Panc1 (cell line): ENCODE results near the gene P2RX2. TPM values are rescaled to one million over a fixed set of nuclear protein-coding genes. Genes with fewer than 3 reads are reported as not detected.

Experiments used
- ATAC-seq: fragments of 200-7000 bp; cut with Tn5 transposase; 2 replicates; pipeline ENCODE4 v1.9.1; 2020; ENCODE audit warnings: mild to moderate bottlenecking, moderate library complexity
- BruUV-seq: library from RNA; stranded (reverse); fragments of 400-500 nt; replicated peaks from 2 replicates; lab custom pipeline; 2021; lab: Mats Ljungman, UMichigan
- CTCF ChIA-PET: fragments of 300-600 bp; sonication (Branson Sonifier 250); formaldehyde crosslinking; loops from one replicate; lab custom pipeline; 2022; ENCODE audit warnings: antibody characterized with exemption; lab: Charles Lee
- POLR2A ChIA-PET: fragments of 300-600 bp; sonication (Branson Sonifier 250); formaldehyde crosslinking; loops from one replicate; lab custom pipeline; 2022; ENCODE audit warnings: antibody characterized with exemption; lab: Charles Lee
- DNase-seq: peaks from one replicate; pipeline ENCODE4 v3.0.0-alpha.2; 2010; ENCODE audit warnings: low read depth, low spot score
- H3K27ac ChIP-seq: 2 replicates; pipeline ENCODE4 v1.5.1; 2011; ENCODE audit warnings: mild to moderate bottlenecking, low read length, inconsistent platforms
- H3K27me3 ChIP-seq: fragments of 200-500 bp; sonication (Bioruptor generic); 2 replicates; pipeline ENCODE4 v1.6.0; 2014; ENCODE audit warnings: low read length, inconsistent platforms; ENCODE audit not compliant: control insufficient read depth, insufficient read depth
- H3K36me3 ChIP-seq: fragments of 200-500 bp; sonication (Bioruptor generic); 2 replicates; pipeline ENCODE4 v1.5.1; 2014; ENCODE audit warnings: inconsistent platforms, mild to moderate bottlenecking, low read length, moderate library complexity; ENCODE audit not compliant: control insufficient read depth, insufficient read depth
- H3K4me1 ChIP-seq: 2 replicates; pipeline ENCODE4 v1.5.1; 2011; ENCODE audit warnings: inconsistent platforms, mild to moderate bottlenecking, low read length, moderate library complexity; ENCODE audit not compliant: control insufficient read depth, insufficient read depth
- H3K4me3 ChIP-seq, 2 experiments: 2 replicates each; pipeline ENCODE4 v1.5.1; 2011 to 2012; ENCODE audit warnings: low read depth in 2 of 2, low read length in 2 of 2, mild to moderate bottlenecking in 2 of 2, inconsistent platforms in 1 of 2, moderate library complexity in 1 of 2
- H3K9me3 ChIP-seq: fragments of 200-500 bp; sonication (Bioruptor generic); 2 replicates; pipeline ENCODE4 v1.5.1; 2014; ENCODE audit warnings: low read depth, mild to moderate bottlenecking, inconsistent platforms, low read length, moderate library complexity; ENCODE audit not compliant: control insufficient read depth, insufficient read depth
- POLR2AphosphoS5 ChIP-seq: IDR thresholded peaks from 2 replicates; pipeline ENCODE4 v1.6.1; 2012; ENCODE audit warnings: mild to moderate bottlenecking, low read depth, low read length, moderate library complexity
- REST ChIP-seq, 2 experiments: IDR thresholded peaks; 2 replicates each; pipeline ENCODE4 v1.6.1; 2011 to 2012; ENCODE audit warnings: low read depth in 2 of 2, control low read depth in 1 of 2, low read length in 1 of 2, mild to moderate bottlenecking in 1 of 2, moderate library complexity in 1 of 2; ENCODE audit not compliant: insufficient read depth in 1 of 2
- SIN3A ChIP-seq: IDR thresholded peaks from 2 replicates; pipeline ENCODE4 v1.6.1; 2012; ENCODE audit warnings: low read depth, mild to moderate bottlenecking, low read length, moderate library complexity, borderline replicate concordance; ENCODE audit not compliant: insufficient read depth
- TCF7L2 ChIP-seq: IDR thresholded peaks from 2 replicates; pipeline ENCODE4 v1.6.1; 2011; ENCODE audit warnings: mild to moderate bottlenecking, low read depth, low read length, inconsistent platforms
- in situ Hi-C: cut with HindIII; loops from 2 replicates; pipeline ENCODE4 v1.10.0; 2016; ENCODE audit warnings: low sequenced_read_pairs, low pct_unique_long_range_greater_than_20kb
- intact Hi-C: fragments of 100-400 bp; cut with micrococcal nuclease; formaldehyde crosslinking; loops from one replicate; pipeline ENCODE4 v1.10.0; 2022; ENCODE audit not compliant: unreplicated experiment
- total RNA-seq: library from RNA; stranded (reverse); gene quantifications from one replicate; pipeline ENCODE4 v1.2.1, GENCODE V29; 2021; ENCODE audit not compliant: unreplicated experiment
- TF ChIP-seq, protein P1 (sequence below): fragments of 450-650 bp; IDR thresholded peaks from 2 replicates; pipeline ENCODE4 v1.5.1; 2017; ENCODE audit warnings: mild to moderate bottlenecking

Gene P2RX2
- total RNA-seq, 1 experiment from 2014 or later = 1.2 TPM

DNA sequence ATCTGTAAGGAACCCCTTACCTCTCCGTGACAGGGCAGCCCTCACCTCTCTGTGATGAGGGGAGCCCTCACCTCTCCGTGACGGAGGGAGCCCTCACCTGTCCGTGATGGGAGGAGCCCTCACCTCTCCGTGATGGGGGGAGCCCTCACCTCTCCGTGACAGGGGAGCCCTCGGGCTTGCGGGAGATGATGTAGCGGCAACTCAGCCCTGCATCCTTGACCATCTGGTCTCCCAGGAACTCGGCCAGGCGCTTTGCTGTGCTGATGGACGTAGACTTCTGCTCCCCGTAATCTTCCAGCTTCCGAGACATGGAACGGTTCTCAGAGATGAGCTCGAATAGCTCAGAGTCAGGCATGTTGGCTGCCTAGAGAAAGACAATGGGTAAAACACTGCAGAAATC is 40.6 kb downstream of the P2RX2 start:
- CTCF ChIA-PET = no interaction called here
- H3K9me3 ChIP-seq = no peaks in the 10 kb centered on the region
- no peaks in the 10 kb centered on the region for H3K4me1 ChIP-seq
- DNase-seq = no peak
- no peak overlapping the region for H3K4me3 ChIP-seq
- in situ Hi-C loops (no loop called here), intact Hi-C loops (no loop called here)
- no TSS peak for BruUV-seq
- no peak overlapping the region for H3K27ac ChIP-seq
- POLR2A ChIA-PET = interaction anchor here (0.7 kb wide), 1 partner anchor 13 kb away, joined by 14 read pairs; no protein-coding TSS in a partner anchor
- H3K36me3 ChIP-seq = peaks cover 35% of the 10 kb centered on the region
- no peaks in the 10 kb centered on the region for H3K27me3 ChIP-seq
- no peak for ATAC-seq
- TF ChIP-seq, protein P1, sequence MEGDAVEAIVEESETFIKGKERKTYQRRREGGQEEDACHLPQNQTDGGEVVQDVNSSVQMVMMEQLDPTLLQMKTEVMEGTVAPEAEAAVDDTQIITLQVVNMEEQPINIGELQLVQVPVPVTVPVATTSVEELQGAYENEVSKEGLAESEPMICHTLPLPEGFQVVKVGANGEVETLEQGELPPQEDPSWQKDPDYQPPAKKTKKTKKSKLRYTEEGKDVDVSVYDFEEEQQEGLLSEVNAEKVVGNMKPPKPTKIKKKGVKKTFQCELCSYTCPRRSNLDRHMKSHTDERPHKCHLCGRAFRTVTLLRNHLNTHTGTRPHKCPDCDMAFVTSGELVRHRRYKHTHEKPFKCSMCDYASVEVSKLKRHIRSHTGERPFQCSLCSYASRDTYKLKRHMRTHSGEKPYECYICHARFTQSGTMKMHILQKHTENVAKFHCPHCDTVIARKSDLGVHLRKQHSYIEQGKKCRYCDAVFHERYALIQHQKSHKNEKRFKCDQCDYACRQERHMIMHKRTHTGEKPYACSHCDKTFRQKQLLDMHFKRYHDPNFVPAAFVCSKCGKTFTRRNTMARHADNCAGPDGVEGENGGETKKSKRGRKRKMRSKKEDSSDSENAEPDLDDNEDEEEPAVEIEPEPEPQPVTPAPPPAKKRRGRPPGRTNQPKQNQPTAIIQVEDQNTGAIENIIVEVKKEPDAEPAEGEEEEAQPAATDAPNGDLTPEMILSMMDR = no peak
- no peak for TF ChIP-seq SIN3A

DNA sequence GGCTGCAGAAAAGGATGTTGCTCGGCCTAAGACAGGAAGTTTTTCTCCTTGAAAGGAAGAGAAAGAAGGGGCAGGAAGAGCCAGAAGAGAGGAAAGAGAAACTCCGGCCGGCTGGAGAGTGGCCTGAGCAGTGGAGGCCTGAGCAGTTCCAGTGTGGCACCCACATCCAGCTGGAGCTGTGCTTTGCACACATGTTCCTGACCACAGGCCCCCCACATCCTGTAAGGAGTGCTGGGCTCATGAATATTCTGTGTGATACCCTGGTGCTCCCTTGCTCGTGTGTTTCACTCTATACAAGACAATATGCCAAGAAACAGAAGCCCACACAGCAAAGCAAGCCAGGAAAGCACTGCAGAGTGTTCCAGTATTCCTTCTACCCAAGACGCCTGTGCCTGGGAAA is 41.5 kb downstream of the P2RX2 start:
- ATAC-seq = no peak
- peaks cover 30% of the 10 kb centered on the region for H3K36me3 ChIP-seq
- in situ Hi-C loops = no loop called here
- TF ChIP-seq POLR2AphosphoS5 (no peak), TCF7L2 (no peak), REST (IDR thresholded peaks at IDR 0.05; ENCODE audit: insufficient read depth in 1 of 2, low read depth in 2 of 2, low read length in 1 of 2) (no peak), SIN3A (no peak)
- TF ChIP-seq, protein P1 = no peak
- H3K4me1 ChIP-seq = no peaks in the 10 kb centered on the region
- no TSS peak for BruUV-seq
- no peaks in the 10 kb centered on the region for H3K27me3 ChIP-seq
- H3K9me3 ChIP-seq = no peaks in the 10 kb centered on the region
- intact Hi-C loops = no loop called here
- CTCF ChIA-PET = no interaction called here
- POLR2A ChIA-PET = no interaction called here
- DNase-seq = no peak
- no peak overlapping the region for H3K27ac ChIP-seq
- no peak overlapping the region for H3K4me3 ChIP-seq

DNA sequence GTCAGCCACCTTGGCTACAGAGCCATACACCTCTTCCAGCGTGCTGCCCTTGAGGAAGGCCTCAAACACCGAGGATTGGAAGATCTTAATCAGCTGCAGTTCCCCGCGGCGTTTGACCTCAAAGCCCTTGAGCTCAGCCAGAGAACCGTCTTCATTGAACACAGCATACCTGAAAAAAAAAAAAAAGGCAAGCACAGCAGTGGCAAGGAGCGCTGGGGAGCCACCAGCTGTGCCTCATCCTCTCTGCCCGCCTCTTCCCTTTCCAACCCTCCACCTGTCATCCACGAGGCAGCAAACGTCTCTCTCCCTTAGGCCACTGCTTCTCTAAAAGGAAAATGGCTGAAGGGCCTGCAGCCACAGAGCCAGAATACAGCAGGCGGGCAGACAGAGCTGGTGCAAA is 42.4 kb downstream of the P2RX2 start:
- in situ Hi-C loops = no loop called here
- Histone ChIP-seq H3K27me3 (no peaks in the 10 kb centered on the region), H3K36me3 (peaks cover 31% of the 10 kb centered on the region), H3K9me3 (no peaks in the 10 kb centered on the region), H3K27ac (no peak overlapping the region), H3K4me1 (no peaks in the 10 kb centered on the region), H3K4me3 (no peak overlapping the region)
- POLR2A ChIA-PET = no interaction called here
- no TSS peak for BruUV-seq
- ATAC-seq (no peak), DNase-seq (no peak)
- intact Hi-C loops = no loop called here
- TF ChIP-seq REST (IDR thresholded peaks at IDR 0.05; ENCODE audit: insufficient read depth in 1 of 2, low read depth in 2 of 2, low read length in 1 of 2) = no peak
- TF ChIP-seq POLR2AphosphoS5 = no peak
- TF ChIP-seq SIN3A = no peak
- TF ChIP-seq TCF7L2 = no peak
- TF ChIP-seq, protein P1 = no peak
- CTCF ChIA-PET = no interaction called here
